ENCODE results near the gene FMN1. TPM values are rescaled to one million over a fixed set of nuclear protein-coding genes. Genes with fewer than 3 reads are reported as not detected.

Gene FMN1
- total and polyA plus RNA-seq, 2 of the 8 experiments (the other 6 are each of a cell fraction or from before 2014, with no cell fraction given) = 0.27 to 3.7 TPM

DNA sequence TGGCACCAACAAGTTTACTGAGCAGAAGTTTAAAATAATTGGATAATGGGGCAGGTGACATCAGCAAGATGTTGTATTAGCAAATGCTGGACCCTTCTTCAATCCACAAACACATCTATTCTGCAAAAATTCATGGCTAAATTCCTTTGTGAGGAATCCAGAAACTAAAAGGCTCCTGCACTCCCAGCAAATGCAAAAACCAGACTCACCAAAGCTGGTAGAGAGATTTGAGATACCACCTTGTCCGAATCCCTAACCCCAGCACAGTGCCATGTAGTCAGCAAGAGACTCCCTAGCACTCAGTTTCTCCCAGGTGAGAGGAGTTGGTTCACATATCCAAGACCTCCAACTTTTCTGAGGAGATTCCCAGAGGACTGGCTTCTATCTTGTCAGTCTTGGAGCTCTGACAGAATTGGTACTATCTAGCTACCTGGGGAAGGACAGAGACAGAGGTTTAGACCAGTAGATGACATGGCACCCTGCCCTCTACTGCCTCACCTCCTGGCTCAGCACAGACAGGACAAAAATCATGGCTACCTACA is 454.9 kb downstream of the FMN1 start:
- no peak overlapping the region for H3K23ac ChIP-seq (ENCODE audit: insufficient read length)
- H3K27me3 ChIP-seq (replicated peaks in 1 of 4; ENCODE audit: control insufficient read depth in 3 of 4, extremely low read depth in 1 of 4, insufficient read depth in 3 of 4, low read length in 3 of 4) = no peaks in the 10 kb centered on the region
- H3K4me3 ChIP-seq (ENCODE audit: extremely low read depth in 1 of 4, insufficient read depth in 2 of 4, low read depth in 3 of 4, low read length in 4 of 4) = no peak overlapping the region
- 0 out of 4 replicates have a peak, but pooled peaks cover 0 to 2% of the 10 kb centered on the region in 2 experiments for H3K9me3 ChIP-seq (ENCODE audit: insufficient read depth in 2 of 2, low read depth in 1 of 2, low read length in 1 of 2)
- DNase-seq (ENCODE audit: low read depth in 1 of 2, low spot score in 2 of 2) (no peak), FAIRE-seq (no peak)
- WGBS, 2 experiments (ENCODE audit: extremely low coverage in 1 of 2, insufficient coverage in 1 of 2, insufficient read length in 1 of 2, insufficient replicate concordance in 2 of 2, low coverage in 1 of 2, low lambda C conversion rate in 2 of 2, missing lambda C conversion rate in 1 of 2) = 80% methylated on average over 1 of the region's 1 CpG; no CpG with 5 or more reads in 1 of the 2 experiments
- H3K56ac ChIP-seq (replicated peaks; ENCODE audit: insufficient read length, low read depth, low read length) = no peak overlapping the region
- no peaks in the 10 kb centered on the region for H3K79me1 ChIP-seq (ENCODE audit: low read depth, low read length)
- no peak overlapping the region for H2BK12ac ChIP-seq (ENCODE audit: low read depth, low read length)
- H2BK15ac ChIP-seq (ENCODE audit: low read length) = no peak overlapping the region
- ChIA-PET POLR2A (ENCODE audit: partially characterized antibody) (no interaction called here), CTCF (ENCODE audit: partially characterized antibody) (interaction anchor here (1.5 kb wide), 1 partner anchor 104 kb away, joined by 4 read pairs; no protein-coding TSS in a partner anchor)
- no peak overlapping the region for H4K5ac ChIP-seq (ENCODE audit: insufficient read length, low read depth, low read length)
- H3K4me2 ChIP-seq (ENCODE audit: insufficient read depth in 1 of 2, low read depth in 2 of 2, low read length in 2 of 2) = no peak overlapping the region
- no peak overlapping the region for H3K14ac ChIP-seq (ENCODE audit: insufficient read length)
- H3K23me2 ChIP-seq (ENCODE audit: low read depth, low read length) = no peaks in the 10 kb centered on the region
- H3K4ac ChIP-seq (replicated peaks; ENCODE audit: insufficient read length, low read depth, low read length) = no peak overlapping the region
- H3K36me3 ChIP-seq (ENCODE audit: control insufficient read depth in 2 of 4, insufficient read depth in 4 of 4, low read length in 3 of 4) = no peaks in the 10 kb centered on the region
- H3K79me2 ChIP-seq (ENCODE audit: control insufficient read depth in 1 of 2, insufficient read depth in 2 of 2, low read length in 2 of 2) = no peaks in the 10 kb centered on the region
- H3K9ac ChIP-seq (replicated peaks in 1 of 4; ENCODE audit: extremely low read depth in 1 of 4, low read depth in 3 of 4, low read length in 3 of 4) = no peak overlapping the region
- H2BK5ac ChIP-seq (ENCODE audit: low read depth, low read length) = no peak overlapping the region
- no peaks in the 10 kb centered on the region for H4K20me1 ChIP-seq (replicated peaks in 1 of 2; ENCODE audit: control insufficient read depth in 1 of 2, insufficient read depth in 2 of 2, low read length in 2 of 2)
- no peak overlapping the region for H4K91ac ChIP-seq (replicated peaks; ENCODE audit: insufficient read length, low read length)
- H3K4me1 ChIP-seq (replicated peaks in 1 of 4; ENCODE audit: control insufficient read depth in 3 of 4, insufficient read depth in 4 of 4, low read length in 3 of 4) = no peaks in the 10 kb centered on the region
- no peak overlapping the region for H3K18ac ChIP-seq (ENCODE audit: extremely low read depth, low read length)
- no peak overlapping the region for H2BK120ac ChIP-seq (replicated peaks; ENCODE audit: low read depth, low read length)
- H2AK5ac ChIP-seq (ENCODE audit: low read depth, low read length) = no peak overlapping the region
- H2AFZ ChIP-seq (ENCODE audit: low read length) = no peak overlapping the region
- H3K27ac ChIP-seq (ENCODE audit: low read depth, low read length) = no peak overlapping the region
- H4K8ac ChIP-seq (ENCODE audit: extremely low read depth, insufficient read depth, low read length) = no peak overlapping the region
- no peak overlapping the region for H2BK20ac ChIP-seq (ENCODE audit: low read length)
- TF ChIP-seq ASH2L (IDR thresholded peaks at IDR 0.05; ENCODE audit: low read length) = no peak
- TF ChIP-seq POLR2A (IDR thresholded peaks at IDR 0.05; ENCODE audit: control extremely low read depth in 1 of 2, low read depth in 2 of 2, low read length in 2 of 2) = no peak
- no peak for TF ChIP-seq MAFK (IDR thresholded peaks at IDR 0.05; ENCODE audit: low read depth, low read length)
- no peak for TF ChIP-seq SP2 (IDR thresholded peaks at IDR 0.05; ENCODE audit: low read length)
- no peak for TF ChIP-seq RFX5 (IDR thresholded peaks at IDR 0.05; ENCODE audit: borderline replicate concordance, low read depth, low read length)
- no peak for TF ChIP-seq ATF3 (IDR thresholded peaks at IDR 0.05; ENCODE audit: insufficient read depth, low read depth, low read length)
- TF ChIP-seq KDM1A (IDR thresholded peaks at IDR 0.05; ENCODE audit: borderline replicate concordance, low read length) = no peak
- TF ChIP-seq SAP30 (IDR thresholded peaks at IDR 0.05; ENCODE audit: insufficient read depth, insufficient replicate concordance, low read length) = no peak
